ENCODE measurements around the gene PTGER3. TPM values are rescaled to one million over a fixed set of nuclear protein-coding genes. Genes with fewer than 3 reads are reported as not detected.

PTGER3 gene
- total RNA-seq, 1 donor from 2014 or later, result 2.5 TPM

- Mint-ChIP-seq H3K27ac (ENCODE audit: unreplicated experiment) (no peak overlapping the region), H3K36me3 (ENCODE audit: low read depth) (peaks cover 4% of the 10 kb centered on the region), H3K4me3 (ENCODE audit: unreplicated experiment) (no peak overlapping the region), H3K9me3 (ENCODE audit: low read depth) (no peaks in the 10 kb centered on the region), H3K27me3 (ENCODE audit: low read depth) (peaks cover 38% of the 10 kb centered on the region), H3K4me1 (ENCODE audit: low read depth) (peaks cover 10% of the 10 kb centered on the region)
- DNase-seq (ENCODE audit: low spot score), result no peak
- TF ChIP-seq, protein P1, sequence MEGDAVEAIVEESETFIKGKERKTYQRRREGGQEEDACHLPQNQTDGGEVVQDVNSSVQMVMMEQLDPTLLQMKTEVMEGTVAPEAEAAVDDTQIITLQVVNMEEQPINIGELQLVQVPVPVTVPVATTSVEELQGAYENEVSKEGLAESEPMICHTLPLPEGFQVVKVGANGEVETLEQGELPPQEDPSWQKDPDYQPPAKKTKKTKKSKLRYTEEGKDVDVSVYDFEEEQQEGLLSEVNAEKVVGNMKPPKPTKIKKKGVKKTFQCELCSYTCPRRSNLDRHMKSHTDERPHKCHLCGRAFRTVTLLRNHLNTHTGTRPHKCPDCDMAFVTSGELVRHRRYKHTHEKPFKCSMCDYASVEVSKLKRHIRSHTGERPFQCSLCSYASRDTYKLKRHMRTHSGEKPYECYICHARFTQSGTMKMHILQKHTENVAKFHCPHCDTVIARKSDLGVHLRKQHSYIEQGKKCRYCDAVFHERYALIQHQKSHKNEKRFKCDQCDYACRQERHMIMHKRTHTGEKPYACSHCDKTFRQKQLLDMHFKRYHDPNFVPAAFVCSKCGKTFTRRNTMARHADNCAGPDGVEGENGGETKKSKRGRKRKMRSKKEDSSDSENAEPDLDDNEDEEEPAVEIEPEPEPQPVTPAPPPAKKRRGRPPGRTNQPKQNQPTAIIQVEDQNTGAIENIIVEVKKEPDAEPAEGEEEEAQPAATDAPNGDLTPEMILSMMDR (IDR thresholded peaks at IDR 0.05), result no peak
Measured at GRCh38 chr1:71037066-71037465, 10.6 kb downstream of the PTGER3 start.

GRCh38 chr1:71033136-71033535 lies 14.5 kb downstream of the PTGER3 start:
- Mint-ChIP-seq H3K27me3 (ENCODE audit: low read depth) (peaks cover 28% of the 10 kb centered on the region), H3K4me3 (ENCODE audit: unreplicated experiment) (no peak overlapping the region), H3K4me1 (ENCODE audit: low read depth) (peaks cover 3% of the 10 kb centered on the region), H3K36me3 (ENCODE audit: low read depth) (peaks cover 3% of the 10 kb centered on the region), H3K9me3 (ENCODE audit: low read depth) (no peaks in the 10 kb centered on the region), H3K27ac (ENCODE audit: unreplicated experiment) (no peak overlapping the region)
- TF ChIP-seq, protein P1 (IDR thresholded peaks at IDR 0.05), result no peak
- no peak for DNase-seq (ENCODE audit: low spot score)

DNA sequence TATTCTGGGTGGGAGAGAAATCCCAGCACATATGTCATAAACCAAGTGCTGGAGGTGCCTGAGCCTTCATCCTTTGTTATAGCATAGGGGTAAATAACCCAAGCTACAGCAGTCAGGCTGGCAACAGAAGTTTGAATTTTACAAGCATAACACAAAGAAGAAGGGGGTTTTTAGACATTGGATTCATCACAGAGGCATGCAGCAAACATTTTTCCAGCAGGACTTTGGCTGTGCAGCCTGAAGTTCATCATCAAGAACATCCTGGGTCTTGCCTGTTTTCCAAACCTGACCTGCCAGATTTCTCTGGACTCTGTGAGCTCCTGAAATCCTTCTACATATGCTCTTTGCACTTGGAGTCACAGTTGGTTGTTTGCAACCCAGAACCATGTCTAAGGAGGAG lies 16.2 kb downstream of the PTGER3 start:
- TF ChIP-seq, protein P1 (IDR thresholded peaks at IDR 0.05), result no peak
- H3K4me3 Mint-ChIP-seq (ENCODE audit: unreplicated experiment), result no peak overlapping the region
- DNase-seq (ENCODE audit: low spot score), result no peak
- H3K27ac Mint-ChIP-seq (ENCODE audit: unreplicated experiment), result no peak overlapping the region
- peaks cover 3% of the 10 kb centered on the region for H3K4me1 Mint-ChIP-seq (ENCODE audit: low read depth)
- H3K27me3 Mint-ChIP-seq (ENCODE audit: low read depth), result peaks cover 28% of the 10 kb centered on the region
- H3K36me3 Mint-ChIP-seq (ENCODE audit: low read depth), result peaks cover 3% of the 10 kb centered on the region
- H3K9me3 Mint-ChIP-seq (ENCODE audit: low read depth), result no peaks in the 10 kb centered on the region

DNA sequence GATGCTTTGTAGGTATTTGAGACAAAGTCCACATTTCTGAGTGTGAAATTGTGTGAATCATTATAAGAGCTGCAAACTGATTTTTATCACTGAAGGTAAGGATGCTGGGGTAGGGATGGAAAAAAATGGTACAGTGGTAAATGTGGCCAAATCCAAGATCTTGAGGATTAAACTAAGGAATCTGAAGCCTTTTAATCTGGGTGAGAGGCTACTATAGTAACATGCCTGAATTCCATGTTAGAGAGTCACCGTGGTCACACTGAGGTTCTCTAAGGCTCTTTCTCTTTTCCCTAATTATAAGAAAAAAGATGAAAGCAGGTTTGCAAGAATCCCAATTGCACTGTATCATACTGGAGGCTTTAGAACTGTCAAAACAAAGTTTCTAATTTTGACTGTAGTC lies 17.6 kb downstream of the PTGER3 start:
- Mint-ChIP-seq H3K36me3 (ENCODE audit: low read depth) (no peaks in the 10 kb centered on the region), H3K9me3 (ENCODE audit: low read depth) (no peaks in the 10 kb centered on the region), H3K4me3 (ENCODE audit: unreplicated experiment) (no peak overlapping the region), H3K27me3 (ENCODE audit: low read depth) (peaks cover 19% of the 10 kb centered on the region), H3K27ac (ENCODE audit: unreplicated experiment) (no peak overlapping the region), H3K4me1 (ENCODE audit: low read depth) (peaks cover 3% of the 10 kb centered on the region)
- no peak for DNase-seq (ENCODE audit: low spot score)
- TF ChIP-seq, protein P1 (IDR thresholded peaks at IDR 0.05), result no peak

DNA sequence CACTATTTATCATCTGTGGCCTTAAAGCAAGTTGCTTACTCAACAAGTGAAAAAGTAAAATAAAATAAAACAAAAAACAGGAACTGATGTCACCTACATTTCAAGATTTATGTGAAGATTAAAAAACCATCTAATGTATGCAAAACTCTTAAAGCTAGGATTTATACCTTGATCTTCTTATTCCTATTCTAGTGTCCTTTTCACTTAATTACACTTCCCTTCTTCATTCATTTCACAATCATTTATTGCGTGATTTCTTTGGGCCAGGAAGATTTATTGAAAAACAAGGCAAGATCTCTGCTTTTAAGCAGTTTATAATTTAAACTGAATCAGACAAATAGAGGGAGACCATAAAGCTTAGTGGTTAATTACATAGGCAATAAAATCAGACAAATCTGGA lies 18.6 kb downstream of the PTGER3 start:
- no peak for DNase-seq (ENCODE audit: low spot score)
- H3K27ac Mint-ChIP-seq (ENCODE audit: unreplicated experiment), result no peak overlapping the region
- H3K4me1 Mint-ChIP-seq (ENCODE audit: low read depth), result peaks cover 3% of the 10 kb centered on the region
- no peaks in the 10 kb centered on the region for H3K36me3 Mint-ChIP-seq (ENCODE audit: low read depth)
- TF ChIP-seq, protein P1 (IDR thresholded peaks at IDR 0.05), result no peak
- H3K9me3 Mint-ChIP-seq (ENCODE audit: low read depth), result no peaks in the 10 kb centered on the region
- no peak overlapping the region for H3K4me3 Mint-ChIP-seq (ENCODE audit: unreplicated experiment)
- peaks cover 19% of the 10 kb centered on the region for H3K27me3 Mint-ChIP-seq (ENCODE audit: low read depth)
